Activated naive CD8-positive, alpha-beta T cell treated with anti-CD3 and anti-CD28 coated beads, Interleukin-2, amount 10 ng/mL, durations not matched to agents 7 days and 5 days (primary cell): ENCODE results near the gene KRTAP2-2. TPM values are rescaled to one million over a fixed set of nuclear protein-coding genes. Genes with fewer than 3 reads are reported as not detected.
"Not testable (repeated sequence)": the region's sequence is repeated elsewhere in the genome, so short reads cannot be mapped to it uniquely, and the experiment has no call there.

Experiments used
- ATAC-seq: fragments of 150-1000 bp; cut with Tn5 transposase; one replicate; pipeline ENCODE4 v1.10.0; 2021; ENCODE audit warnings: low read depth, moderate library complexity
- POLR2A ChIA-PET: fragments of 350-600 bp; sonication (Branson Sonifier 250); formaldehyde crosslinking; loops from one replicate; lab custom pipeline; 2021; ENCODE audit warnings: antibody characterized with exemption; lab: Charles Lee
- DNase-seq: peaks from one replicate; pipeline ENCODE4 v3.0.0; 2021
- H3K27ac Mint-ChIP-seq: one replicate; pipeline ENCODE4 v1.8.0; 2022; ENCODE audit warnings: mild to moderate bottlenecking, mixed read lengths
- H3K27me3 Mint-ChIP-seq: one replicate; pipeline ENCODE4 v1.8.0; 2022; ENCODE audit warnings: mild to moderate bottlenecking, moderate library complexity, mixed read lengths
- H3K36me3 Mint-ChIP-seq: one replicate; pipeline ENCODE4 v1.8.0; 2021; ENCODE audit warnings: mild to moderate bottlenecking, mixed read lengths
- H3K4me1 Mint-ChIP-seq: one replicate; pipeline ENCODE4 v1.8.0; 2021; ENCODE audit warnings: mixed read lengths
- H3K4me3 Mint-ChIP-seq: one replicate; pipeline ENCODE4 v1.8.0; 2022; ENCODE audit warnings: mild to moderate bottlenecking, moderate library complexity, mixed read lengths
- H3K9me3 Mint-ChIP-seq: one replicate; pipeline ENCODE4 v1.8.0; 2021; ENCODE audit warnings: mixed read lengths
- total RNA-seq, 2 experiments: library from RNA; stranded (reverse); gene quantifications; one replicate each; pipeline ENCODE4 v1.2.3, GENCODE V29; 2021

The KRTAP2-2 gene
- total RNA-seq, 2 experiments from 2014 or later, result not detected

- DNase-seq (no peak), ATAC-seq (no peak)
- H3K4me1 Mint-ChIP-seq, result no peaks in the 10 kb centered on the region
- no peak overlapping the region for H3K4me3 Mint-ChIP-seq
- H3K36me3 Mint-ChIP-seq, result no peaks in the 10 kb centered on the region
- POLR2A ChIA-PET, result no interaction called here
- no peaks in the 10 kb centered on the region for H3K9me3 Mint-ChIP-seq
- peaks cover 30% of the 10 kb centered on the region for H3K27me3 Mint-ChIP-seq
- no peak overlapping the region for H3K27ac Mint-ChIP-seq
Measured at GRCh38 chr17:41057547-41057946, 2.5 kb upstream of the KRTAP2-2 start.

- H3K27me3 Mint-ChIP-seq, result peaks cover 15% of the 10 kb centered on the region
- H3K27ac Mint-ChIP-seq, DNase-seq, H3K9me3 Mint-ChIP-seq, H3K4me1 Mint-ChIP-seq, ATAC-seq, H3K4me3 Mint-ChIP-seq, H3K36me3 Mint-ChIP-seq, POLR2A ChIA-PET: not testable (repeated sequence)
Measured at GRCh38 chr17:41054556-41054955, 474 bp downstream of the KRTAP2-2 start.

- POLR2A ChIA-PET, result no interaction called here
- Mint-ChIP-seq H3K4me1 (no peaks in the 10 kb centered on the region), H3K4me3 (no peak overlapping the region), H3K27ac (no peak overlapping the region), H3K27me3 (peaks cover 11% of the 10 kb centered on the region), H3K36me3 (no peaks in the 10 kb centered on the region), H3K9me3 (no peaks in the 10 kb centered on the region)
- DNase-seq, result no peak
- no peak for ATAC-seq
Measured at GRCh38 chr17:41054025-41054424, 1.0 kb downstream of the KRTAP2-2 start.

- POLR2A ChIA-PET, result no interaction called here
- no peaks in the 10 kb centered on the region for H3K9me3 Mint-ChIP-seq
- no peak for ATAC-seq
- H3K4me1 Mint-ChIP-seq, result no peaks in the 10 kb centered on the region
- peaks cover 2% of the 10 kb centered on the region for H3K27me3 Mint-ChIP-seq
- no peak overlapping the region for H3K4me3 Mint-ChIP-seq
- H3K36me3 Mint-ChIP-seq, result no peaks in the 10 kb centered on the region
- H3K27ac Mint-ChIP-seq, result no peak overlapping the region
- no peak for DNase-seq
Measured at GRCh38 chr17:41052566-41052965, 2.5 kb downstream of the KRTAP2-2 start.

GRCh38 chr17:41049110-41049509, 5.9 kb downstream of the KRTAP2-2 start:
- Mint-ChIP-seq H3K4me1 (no peaks in the 10 kb centered on the region), H3K27me3 (peaks cover 5% of the 10 kb centered on the region), H3K9me3 (no peaks in the 10 kb centered on the region), H3K27ac (no peak overlapping the region), H3K36me3 (no peaks in the 10 kb centered on the region), H3K4me3 (no peak overlapping the region)
- ATAC-seq (no peak), DNase-seq (no peak)
- POLR2A ChIA-PET, result no interaction called here

GRCh38 chr17:41048441-41048840, 6.6 kb downstream of the KRTAP2-2 start:
- POLR2A ChIA-PET, result no interaction called here

GRCh38 chr17:41046735-41047465, 8.1 kb downstream of the KRTAP2-2 start, which contains the start of gene KRTAP2-1:
Gene KRTAP2-1, minus strand, starts transcription at chr17:41047316. Its CDS starts 49 bp downstream, at chr17:41047267.
- ATAC-seq, H3K36me3 Mint-ChIP-seq, H3K27ac Mint-ChIP-seq, POLR2A ChIA-PET, H3K4me3 Mint-ChIP-seq, DNase-seq, H3K27me3 Mint-ChIP-seq, H3K9me3 Mint-ChIP-seq, H3K4me1 Mint-ChIP-seq: not testable (repeated sequence)

More at GRCh38 chr17:41048441-41048840, 6.6 kb downstream of the KRTAP2-2 start:
- Mint-ChIP-seq H3K4me1 (no peaks in the 10 kb centered on the region), H3K27ac (no peak overlapping the region), H3K4me3 (no peak overlapping the region), H3K9me3 (peaks cover under 1% of the 10 kb centered on the region), H3K27me3 (peaks cover 5% of the 10 kb centered on the region), H3K36me3 (no peaks in the 10 kb centered on the region)
- ATAC-seq, result no peak
- DNase-seq, result no peak

GRCh38 chr17:41042953-41043352, 12.1 kb downstream of the KRTAP2-2 start:
- Mint-ChIP-seq H3K27me3 (peaks cover 9% of the 10 kb centered on the region), H3K36me3 (no peaks in the 10 kb centered on the region), H3K4me1 (no peaks in the 10 kb centered on the region), H3K9me3 (peaks cover 7% of the 10 kb centered on the region), H3K4me3 (no peak overlapping the region), H3K27ac (no peak overlapping the region)
- DNase-seq, result no peak
- POLR2A ChIA-PET, result no interaction called here
- ATAC-seq, result no peak

- H3K27ac Mint-ChIP-seq, H3K36me3 Mint-ChIP-seq, H3K4me3 Mint-ChIP-seq, POLR2A ChIA-PET, ATAC-seq, H3K9me3 Mint-ChIP-seq, DNase-seq, H3K4me1 Mint-ChIP-seq: not testable (repeated sequence)
- H3K27me3 Mint-ChIP-seq, result peaks cover 12% of the 10 kb centered on the region
Measured at GRCh38 chr17:41040783-41041571, 14.1 kb downstream of the KRTAP2-2 start, which contains the start of gene KRTAP1-1. Gene KRTAP1-1, minus strand, starts transcription at chr17:41041450. Its CDS starts 53 bp downstream, at chr17:41041397.

GRCh38 chr17:41037853-41038350, 17.1 kb downstream of the KRTAP2-2 start:
- no peak for ATAC-seq
- no peaks in the 10 kb centered on the region for H3K4me1 Mint-ChIP-seq
- no peak for DNase-seq
- H3K27me3 Mint-ChIP-seq, result peaks cover 11% of the 10 kb centered on the region
- no peak overlapping the region for H3K27ac Mint-ChIP-seq
- peaks cover 6% of the 10 kb centered on the region for H3K9me3 Mint-ChIP-seq
- no peak overlapping the region for H3K4me3 Mint-ChIP-seq
- POLR2A ChIA-PET, result no interaction called here
- H3K36me3 Mint-ChIP-seq, result no peaks in the 10 kb centered on the region

GRCh38 chr17:41034346-41034935, 20.6 kb downstream of the KRTAP2-2 start, which contains the start of gene KRTAP1-3:
Gene KRTAP1-3, minus strand, starts transcription at chr17:41034874. Its CDS starts 53 bp downstream, at chr17:41034821.
- DNase-seq, H3K4me3 Mint-ChIP-seq, ATAC-seq, H3K27ac Mint-ChIP-seq, H3K4me1 Mint-ChIP-seq, H3K36me3 Mint-ChIP-seq, H3K9me3 Mint-ChIP-seq, POLR2A ChIA-PET: not testable (repeated sequence)
- peaks cover 17% of the 10 kb centered on the region for H3K27me3 Mint-ChIP-seq

- Mint-ChIP-seq H3K36me3 (no peaks in the 10 kb centered on the region), H3K4me1 (peaks cover 2% of the 10 kb centered on the region), H3K27me3 (peaks cover 23% of the 10 kb centered on the region), H3K4me3 (no peak within 1 kb of the TSS), H3K27ac (no peak within 1 kb of the TSS), H3K9me3 (no peaks in the 10 kb centered on the region)
- DNase-seq (no peak), ATAC-seq (no peak)
- POLR2A ChIA-PET, result no interaction called here
Measured at GRCh38 chr17:41029633-41030245, 25.3 kb downstream of the KRTAP2-2 start, which contains the start of gene KRTAP1-4. Gene KRTAP1-4, minus strand, starts transcription at chr17:41030195. Its CDS starts 117 bp downstream, at chr17:41030078.
